Prostate gland (tissue), 2 donors: ENCODE data around the gene CUX1. TPM values are rescaled to one million over a fixed set of nuclear protein-coding genes. Genes with fewer than 3 reads are reported as not detected.
"Not testable (repeated sequence)": the region's sequence is repeated elsewhere in the genome, so short reads cannot be mapped to it uniquely, and the experiment has no call there.

Source experiments
- DNase-seq: peaks from one replicate; pipeline ENCODE4 v3.0.0-alpha.2; 2019; ENCODE audit warnings: low spot score
- H3K27ac ChIP-seq, 2 donors: fragments of 200-600 bp; sonication (generic); 2 replicates each; pipeline ENCODE4 v1.5.1; 2017 to 2019
- H3K27me3 ChIP-seq: fragments of 200-600 bp; sonication (generic); replicated peaks from 2 replicates; pipeline ENCODE4 v1.5.1; 2019; ENCODE audit not compliant: insufficient read depth
- H3K36me3 ChIP-seq, 2 donors: fragments of 200-600 bp; sonication (generic); 1 replicate in 1 of 2; 2 replicates in 1 of 2; pipeline versions ENCODE4 v1.5.1 to v1.8.1; 2017 to 2019
- H3K4me1 ChIP-seq: fragments of 200-600 bp; sonication (generic); replicated peaks from 2 replicates; pipeline ENCODE4 v1.5.1; 2019
- H3K4me3 ChIP-seq, 2 donors: fragments of 200-600 bp; sonication (generic); 2 replicates each; pipeline ENCODE4 v1.5.1; 2017 to 2019
- H3K9me3 ChIP-seq: fragments of 200-600 bp; sonication (generic); 2 replicates; pipeline ENCODE4 v1.5.1; 2017
- CTCF ChIP-seq, 4 experiments: fragments of 200-600 bp in 2 of 4; fragments of 450-650 bp in 2 of 4; sonication (generic) in 2 of 4; IDR thresholded peaks; 1 replicate in 3 of 4; 2 replicates in 1 of 4; pipeline ENCODE4 v1.5.1; 2016 to 2019; ENCODE audit warnings: antibody characterized with exemption in 4 of 4, mild to moderate bottlenecking in 2 of 4, moderate library complexity in 2 of 4
- POLR2A ChIP-seq: fragments of 450-650 bp; IDR thresholded peaks from one replicate; pipeline ENCODE4 v1.6.1; 2016; ENCODE audit warnings: antibody characterized with exemption, mild to moderate bottlenecking
- POLR2AphosphoS5 ChIP-seq: sonication (generic); formaldehyde crosslinking; IDR thresholded peaks from one replicate; pipeline ENCODE4 v1.6.1; 2017; ENCODE audit warnings: antibody characterized with exemption
- WGBS: methylation state at CpG from one replicate; pipeline ENCODE4 v1.1.5; 2018; 5-methylcytosine and 5-hydroxymethylcytosine counted together
- intact Hi-C: fragments of 100-400 bp; cut with DNase I; formaldehyde crosslinking; loops from one replicate; pipeline ENCODE4 v1.14.2; 2022
- total RNA-seq, 2 donors: library from RNA; depleted of rRNA; stranded (reverse); fragments of >200 nt; gene quantifications; one replicate each; pipeline ENCODE4 v1.1.0, GENCODE V29; 2016

Gene CUX1
- total RNA-seq, 2 donors from 2014 or later = 96.3 to 99.2 TPM

GRCh38 chr7:102024005-102024768 lies 206.8 kb downstream of the CUX1 start:
- Histone ChIP-seq H3K27ac (no peak overlapping the region), H3K36me3 (no peaks in the 10 kb centered on the region), H3K4me3 (no peak overlapping the region), H3K4me1 (no peaks in the 10 kb centered on the region), H3K27me3 (no peaks in the 10 kb centered on the region), H3K9me3 (no peaks in the 10 kb centered on the region)
- no peak for TF ChIP-seq POLR2AphosphoS5
- TF ChIP-seq CTCF (IDR thresholded peaks at IDR 0.05) = no peak
- no peak for DNase-seq
- 82% methylated on average over 10 of the region's 10 CpGs for WGBS
- intact Hi-C loops = no loop called here

DNA sequence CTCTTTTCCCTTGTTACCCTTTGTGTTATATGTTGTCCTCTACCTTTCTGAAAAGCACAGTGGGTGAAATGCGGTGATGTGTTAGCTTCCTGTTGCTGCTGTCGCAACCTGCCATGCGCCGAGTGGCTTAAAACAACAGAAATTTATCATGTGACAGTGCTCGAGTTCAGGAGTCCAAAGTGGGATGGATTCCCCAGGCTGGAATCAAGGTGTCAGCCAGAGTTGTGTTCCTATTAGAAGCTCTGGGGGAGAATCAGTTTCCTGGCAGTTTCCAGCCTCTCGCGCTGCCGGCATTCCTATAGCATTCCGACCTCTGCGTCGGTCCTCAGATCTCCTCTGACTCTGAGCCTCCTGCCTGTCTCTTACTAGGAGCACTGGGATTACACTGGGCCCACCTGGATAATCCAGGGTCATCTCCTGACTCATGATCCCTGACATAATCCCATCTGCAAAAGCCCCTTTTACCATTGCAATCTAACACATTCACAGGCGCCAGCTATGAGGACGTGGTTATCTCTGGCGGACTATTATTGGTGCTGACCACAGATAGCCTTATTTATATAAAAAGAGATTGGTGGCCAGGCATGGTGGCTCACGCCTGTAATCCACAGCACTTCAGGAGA lies 207.5 kb downstream of the CUX1 start:
- Histone ChIP-seq H3K4me3 (no peak overlapping the region), H3K4me1 (no peaks in the 10 kb centered on the region), H3K36me3 (no peaks in the 10 kb centered on the region), H3K27me3 (no peaks in the 10 kb centered on the region), H3K9me3 (no peaks in the 10 kb centered on the region), H3K27ac (no peak overlapping the region)
- intact Hi-C loops = no loop called here
- DNase-seq = no peak
- 84% methylated on average over 14 of the region's 15 CpGs for WGBS
- no peak for TF ChIP-seq CTCF (IDR thresholded peaks at IDR 0.05)
- no peak for TF ChIP-seq POLR2AphosphoS5
- no peak for TF ChIP-seq POLR2A

- H3K9me3 ChIP-seq, H3K27me3 ChIP-seq, H3K36me3 ChIP-seq, H3K4me1 ChIP-seq, H3K4me3 ChIP-seq, DNase-seq, H3K27ac ChIP-seq, intact Hi-C loops: not testable (repeated sequence)
- 96% methylated on average over 4 of the region's 4 CpGs for WGBS
These were observed 208.4 kb downstream of the CUX1 start for GRCh38 chr7:102025777-102026176.

GRCh38 chr7:102028206-102028826 lies 210.9 kb downstream of the CUX1 start:
- WGBS = 82% methylated on average over 17 of the region's 18 CpGs
- TF ChIP-seq POLR2A = no peak
- no peak for TF ChIP-seq CTCF (IDR thresholded peaks at IDR 0.05)

DNA sequence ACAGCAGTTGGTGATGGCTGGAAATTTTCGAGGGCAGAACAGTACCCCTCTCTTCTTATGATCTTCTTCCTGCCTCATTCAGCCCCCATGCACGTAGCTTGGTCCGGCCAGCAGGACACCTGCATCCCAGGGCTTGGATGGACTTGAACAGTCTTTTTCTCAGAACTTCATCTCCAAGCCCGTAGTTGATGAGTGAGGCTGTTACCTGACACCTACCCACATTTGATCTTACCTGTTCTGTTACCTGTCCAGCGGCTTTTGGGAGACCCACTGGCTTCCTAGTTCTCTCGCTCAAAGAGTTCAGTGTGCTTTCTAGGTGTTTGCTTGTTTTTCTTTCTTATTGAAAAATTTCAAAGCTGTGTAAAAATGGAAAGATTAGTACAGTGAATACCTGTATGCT lies 212.2 kb downstream of the CUX1 start:
- WGBS = 61% methylated on average over 6 of the region's 6 CpGs
- Histone ChIP-seq H3K27ac (no peak overlapping the region), H3K36me3 (no peaks in the 10 kb centered on the region), H3K4me1 (no peaks in the 10 kb centered on the region), H3K9me3 (no peaks in the 10 kb centered on the region), H3K4me3 (no peak overlapping the region), H3K27me3 (no peaks in the 10 kb centered on the region)
- intact Hi-C loops = no loop called here
- DNase-seq = no peak
- TF ChIP-seq POLR2A (no peak), POLR2AphosphoS5 (no peak), CTCF (IDR thresholded peaks at IDR 0.05) (no peak)

More at GRCh38 chr7:102028206-102028826, 210.9 kb downstream of the CUX1 start:
- intact Hi-C loops = no loop called here
- no peak for DNase-seq
- Histone ChIP-seq H3K36me3 (no peaks in the 10 kb centered on the region), H3K4me3 (no peak overlapping the region), H3K4me1 (no peaks in the 10 kb centered on the region), H3K27me3 (no peaks in the 10 kb centered on the region), H3K27ac (no peak overlapping the region), H3K9me3 (no peaks in the 10 kb centered on the region)
